IMR-90 (cell line): ENCODE data around the gene NCKAP5. TPM values are rescaled to one million over a fixed set of nuclear protein-coding genes. Genes with fewer than 3 reads are reported as not detected.

Experiments used
- ATAC-seq: fragments of 200-7000 bp; cut with Tn5 transposase; 2 replicates; pipeline ENCODE4 v1.9.1; 2020; ENCODE audit warnings: low read depth, mild to moderate bottlenecking, moderate library complexity
- BruUV-seq: library from RNA; stranded (reverse); fragments of 400-500 nt; replicated peaks from 2 replicates; lab custom pipeline; 2021; lab: Mats Ljungman, UMichigan
- CTCF ChIA-PET: fragments of 300-600 bp; formaldehyde crosslinking; extraction: SDS; loops from one replicate; lab custom pipeline; 2021; ENCODE audit warnings: antibody characterized with exemption; lab: Yijun Ruan, JAX
- POLR2A ChIA-PET: fragments of 300-600 bp; sonication (Branson Sonifier 250); formaldehyde crosslinking; loops from one replicate; lab custom pipeline; 2022; ENCODE audit warnings: antibody characterized with exemption; ENCODE audit not compliant: unreplicated experiment; lab: Charles Lee
- DNase-seq: peaks from one replicate; pipeline ENCODE4 v3.0.0; 2013
- H2AFZ ChIP-seq: replicated peaks from 2 replicates; pipeline ENCODE3; 2013; ENCODE audit warnings: low read length, mild to moderate bottlenecking; ENCODE audit not compliant: poor library complexity
- H2AK5ac ChIP-seq: 2 replicates; pipeline ENCODE4 v1.6.1; 2013; ENCODE audit warnings: low read depth, low read length, inconsistent platforms
- H2AK9ac ChIP-seq: replicated peaks from 2 replicates; pipeline ENCODE3; 2013; ENCODE audit warnings: mild to moderate bottlenecking, low read depth, low read length, moderate library complexity; ENCODE audit not compliant: poor library complexity
- H2BK120ac ChIP-seq: 2 replicates; pipeline ENCODE4 v1.6.1; 2013; ENCODE audit warnings: low read depth, low read length, inconsistent platforms
- H2BK15ac ChIP-seq: 3 replicates; pipeline ENCODE4 v1.6.1; 2013; ENCODE audit warnings: low read depth, low read length, inconsistent platforms
- H2BK20ac ChIP-seq: 2 replicates; pipeline ENCODE4 v1.6.1; 2013; ENCODE audit warnings: low read depth, mild to moderate bottlenecking, inconsistent platforms, low read length, moderate library complexity
- H2BK5ac ChIP-seq: 2 replicates; pipeline ENCODE4 v1.6.1; 2013; ENCODE audit warnings: mild to moderate bottlenecking, low read depth, low read length, inconsistent platforms; ENCODE audit not compliant: poor library complexity, severe bottlenecking
- H3K14ac ChIP-seq: replicated peaks from 2 replicates; pipeline ENCODE4 v1.6.1; 2013; ENCODE audit warnings: low read depth, low read length, inconsistent platforms
- H3K18ac ChIP-seq: 2 replicates; pipeline ENCODE4 v1.6.1; 2013; ENCODE audit warnings: low read depth, low read length, control low read depth
- H3K23ac ChIP-seq: 2 replicates; pipeline ENCODE4 v1.6.1; 2013; ENCODE audit warnings: low read depth, low read length, inconsistent platforms
- H3K27ac ChIP-seq: 2 replicates; pipeline ENCODE4 v1.5.1; 2013; ENCODE audit warnings: mild to moderate bottlenecking, control low read depth, low read length; ENCODE audit not compliant: insufficient read depth
- H3K27me3 ChIP-seq: 2 replicates; pipeline ENCODE4 v1.6.1; 2013; ENCODE audit warnings: low read length; ENCODE audit not compliant: control insufficient read depth, insufficient read depth
- H3K36me3 ChIP-seq: 2 replicates; pipeline ENCODE4 v1.6.1; 2013; ENCODE audit warnings: low read length, mixed read lengths; ENCODE audit not compliant: control insufficient read depth, insufficient read depth
- H3K4ac ChIP-seq: 2 replicates; pipeline ENCODE4 v1.6.1; 2013; ENCODE audit warnings: low read depth, low read length, inconsistent platforms
- H3K4me1 ChIP-seq: 2 replicates; pipeline ENCODE4 v1.6.1; 2013; ENCODE audit warnings: low read length, mixed read lengths; ENCODE audit not compliant: control insufficient read depth, insufficient read depth
- H3K4me2 ChIP-seq: 2 replicates; pipeline ENCODE4 v1.6.1; 2013; ENCODE audit warnings: low read depth, mild to moderate bottlenecking, control low read depth, low read length, moderate library complexity
- H3K4me3 ChIP-seq: 2 replicates; pipeline ENCODE4 v1.5.1; 2013; ENCODE audit warnings: low read depth, mild to moderate bottlenecking, control low read depth, low read length, moderate library complexity; ENCODE audit not compliant: insufficient read depth
- H3K56ac ChIP-seq: 2 replicates; pipeline ENCODE4 v1.6.1; 2013; ENCODE audit warnings: low read length, inconsistent platforms; ENCODE audit not compliant: insufficient read depth; ENCODE audit errors: extremely low read depth
- H3K79me1 ChIP-seq, 2 experiments: 2 replicates each; pipeline ENCODE4 v1.6.1; 2013; ENCODE audit warnings: low read length in 2 of 2, inconsistent platforms in 1 of 2, low read depth in 1 of 2
- H3K9ac ChIP-seq: 2 replicates; pipeline ENCODE4 v1.6.1; 2013; ENCODE audit warnings: low read depth, low read length, control low read depth
- H3K9me1 ChIP-seq: 2 replicates; pipeline ENCODE4 v1.6.1; 2013; ENCODE audit warnings: low read length, inconsistent platforms; ENCODE audit not compliant: insufficient read depth
- H3K9me3 ChIP-seq: 2 replicates; pipeline ENCODE4 v1.6.1; 2013; ENCODE audit warnings: low read length; ENCODE audit not compliant: control insufficient read depth, insufficient read depth
- H4K20me1 ChIP-seq: 2 replicates; pipeline ENCODE4 v1.6.1; 2013; ENCODE audit warnings: low read length, inconsistent platforms; ENCODE audit not compliant: insufficient read depth
- H4K5ac ChIP-seq: 2 replicates; pipeline ENCODE4 v1.6.1; 2013; ENCODE audit warnings: mild to moderate bottlenecking, low read depth, low read length, control low read depth
- H4K8ac ChIP-seq, 2 experiments: 2 replicates each; pipeline ENCODE4 v1.6.1; 2013; ENCODE audit warnings: low read depth in 2 of 2, low read length in 2 of 2, control low read depth in 1 of 2, inconsistent platforms in 1 of 2
- H4K91ac ChIP-seq: 2 replicates; pipeline ENCODE4 v1.6.1; 2013; ENCODE audit warnings: low read depth, low read length, inconsistent platforms; ENCODE audit not compliant: insufficient read depth
- CEBPB ChIP-seq: IDR thresholded peaks from 2 replicates; pipeline ENCODE4 v1.6.1; 2012; ENCODE audit warnings: low read depth, low read length, improper control_type of control experiment
- FOS ChIP-seq: fragments of 150-350 bp; IDR thresholded peaks from 2 replicates; pipeline ENCODE4 v1.6.1; 2016; ENCODE audit warnings: low read depth, low read length
- MAZ ChIP-seq: IDR thresholded peaks from 2 replicates; pipeline ENCODE4 v1.6.1; 2012; ENCODE audit warnings: low read depth, mild to moderate bottlenecking, low read length, improper control_type of control experiment, moderate library complexity, borderline replicate concordance
- RCOR1 ChIP-seq: IDR thresholded peaks from 2 replicates; pipeline ENCODE4 v1.6.1; 2012; ENCODE audit warnings: mild to moderate bottlenecking, low read length, improper control_type of control experiment; ENCODE audit not compliant: insufficient replicate concordance
- RFX5 ChIP-seq: IDR thresholded peaks from 2 replicates; pipeline ENCODE4 v1.8.0; 2012; ENCODE audit warnings: low read depth, mild to moderate bottlenecking, low read length, moderate library complexity
- WGBS, 2 experiments: methylation state at CpG; one replicate each; pipeline versions ENCODE4 v1.1.5 to v1.1.7; 2013; ENCODE audit warnings: missing lambda C conversion rate in 2 of 2; ENCODE audit not compliant: insufficient read length in 1 of 2; ENCODE audit errors: extremely low coverage in 2 of 2; 5-methylcytosine and 5-hydroxymethylcytosine counted together
- dilution Hi-C: fragments of 300-500 bp; cut with HindIII; formaldehyde crosslinking; loops from one replicate; pipeline ENCODE4 v1.14.3; 2018; ENCODE audit warnings: low sequenced_read_pairs; ENCODE audit not compliant: unreplicated experiment
- in situ Hi-C: fragments of 300-500 bp; cut with MboI; formaldehyde crosslinking; loops from 3 replicates; pipeline ENCODE4 v1.14.3; 2019; ENCODE audit warnings: low sequenced_read_pairs, inconsistent platforms, mixed read lengths
- intact Hi-C: fragments of 100-400 bp; cut with micrococcal nuclease; formaldehyde crosslinking; loops from 2 replicates; pipeline ENCODE4 v1.10.0; 2022
- polyA plus RNA-seq, 3 experiments: library from polyadenylated mRNA; depleted of rRNA; stranded (reverse); fragments of >200 nt; gene quantifications; 2 replicates each; pipeline ENCODE4 v1.2.3, GENCODE V29; 2012; ENCODE audit warnings: low replicate concordance in 1 of 3
- total RNA-seq: library from RNA; depleted of rRNA; stranded (reverse); fragments of >200 nt; gene quantifications from 2 replicates; pipeline ENCODE4 v1.2.3, GENCODE V29; 2012

NCKAP5 gene
- total and polyA plus RNA-seq, 2 of the 4 experiments (the other 2 are of a cell fraction) = 2.7 to 3.9 TPM

- peak overlapping the region; percentile 97 for H3K4ac ChIP-seq
- no peak overlapping the region for H3K4me3 ChIP-seq
- no peak overlapping the region for H2AK9ac ChIP-seq
- peak overlapping the region; percentile 94; the same call in 1 of the 2 replicates for H3K56ac ChIP-seq
- peak overlapping the region; percentile 99 for H2BK120ac ChIP-seq
- no TSS peak for BruUV-seq
- H4K8ac ChIP-seq = peak overlapping the region; percentile 76 to 90
- CTCF ChIA-PET = interaction anchor here (0.7 to 1.7 kb wide), 2 partner anchors 24 to 273 kb away, joined by 3 to 4 read pairs; no protein-coding TSS in a partner anchor
- H4K5ac ChIP-seq = peak overlapping the region; percentile 99
- peak overlapping the region; percentile 19; the same call in 1 of the 2 replicates for H3K4me2 ChIP-seq
- in situ Hi-C loops (no loop called here), dilution Hi-C loops (no loop called here), intact Hi-C loops (loop anchor here (2.0 kb wide), 1 partner anchor 273 kb away; no protein-coding TSS in a partner anchor)
- no peak overlapping the region for H3K9ac ChIP-seq
- no peaks in the 10 kb centered on the region for H3K9me3 ChIP-seq
- peaks cover 5% of the 10 kb centered on the region for H3K9me1 ChIP-seq
- H3K23ac ChIP-seq = peak overlapping the region; percentile 97; the same call in 1 of the 2 replicates
- H3K14ac ChIP-seq = peak overlapping the region; percentile 88; the same call in 1 of the 2 replicates
- peak overlapping the region; percentile 68 for H2AK5ac ChIP-seq
- no peaks in the 10 kb centered on the region for H3K27me3 ChIP-seq
- WGBS, 2 experiments = no CpG with 5 or more reads among the region's 2 CpGs
- H4K91ac ChIP-seq = peak overlapping the region; percentile 92
- H2BK20ac ChIP-seq = peak overlapping the region; percentile 100
- no peak overlapping the region for H2AFZ ChIP-seq
- H3K18ac ChIP-seq = peak overlapping the region; percentile 100
- TF ChIP-seq FOS (peak; percentile 49; the same call in 1 of the 2 replicates), CEBPB (peak; percentile 61; the same call in 1 of the 2 replicates), RFX5 (no peak), MAZ (no peak), RCOR1 (peak; percentile 85)
- H2BK5ac ChIP-seq = peak overlapping the region; percentile 98
- peaks cover 22% of the 10 kb centered on the region for H3K4me1 ChIP-seq
- DNase-seq (peak; percentile 96), ATAC-seq (peak; percentile 84)
- H3K27ac ChIP-seq = peak overlapping the region; percentile 73
- no peaks in the 10 kb centered on the region for H3K36me3 ChIP-seq
- POLR2A ChIA-PET = interaction anchor here (0.8 to 1.3 kb wide), 4 partner anchors 31 to 273 kb away, joined by 3 to 5 read pairs (median 4); no protein-coding TSS in a partner anchor
- peaks cover 18 to 35% of the 10 kb centered on the region in 2 experiments for H3K79me1 ChIP-seq
- no peaks in the 10 kb centered on the region for H4K20me1 ChIP-seq
- peak overlapping the region; percentile 43; the same call in 1 of the 3 replicates for H2BK15ac ChIP-seq
Observed at GRCh38 chr2:133287709-133288108, 280.6 kb downstream of the NCKAP5 start.
